Activated CD4-positive, CD25-positive, alpha-beta regulatory T cell (primary cell): Measurements from ENCODE around the gene SMIM9.

Source experiments
- DNase-seq, 4 experiments: peaks; one replicate each; lab custom pipeline; 2025; lab: John Stamatoyannopoulos, UW

The SMIM9 gene

GRCh38 chrX:154815274-154815818, 19.1 kb downstream of the SMIM9 start:
- no peak for DNase-seq

- DNase-seq, result no peak
Observed at GRCh38 chrX:154813801-154814200, 20.7 kb downstream of the SMIM9 start.

GRCh38 chrX:154812341-154813101, 21.9 kb downstream of the SMIM9 start:
- DNase-seq, result no peak

- DNase-seq, result no peak
Observed at GRCh38 chrX:154809939-154810665, 24.4 kb downstream of the SMIM9 start.

GRCh38 chrX:154806837-154807501, 27.5 kb downstream of the SMIM9 start:
- DNase-seq, result no peak

- DNase-seq, result no peak
Observed at GRCh38 chrX:154805696-154806091, 28.8 kb downstream of the SMIM9 start.

- DNase-seq, result peak; percentile 15 to 44 (median 40)
Observed at GRCh38 chrX:154804957-154805695, 29.3 kb downstream of the SMIM9 start, which contains the start of gene MPP1. MPP1 (minus strand) TSS chrX:154805485; CDS start chrX:154805373, 112 bp downstream.

- DNase-seq, result no peak
Observed at GRCh38 chrX:154804261-154804956, 30.1 kb downstream of the SMIM9 start.

GRCh38 chrX:154802947-154803346, 31.5 kb downstream of the SMIM9 start:
- no peak for DNase-seq

GRCh38 chrX:154800478-154801210, 33.8 kb downstream of the SMIM9 start:
- DNase-seq, result no peak

GRCh38 chrX:154799556-154800348, 34.7 kb downstream of the SMIM9 start:
- DNase-seq, result no peak

GRCh38 chrX:154797006-154797405, 37.5 kb downstream of the SMIM9 start:
- no peak for DNase-seq

GRCh38 chrX:154795016-154795415, 39.4 kb downstream of the SMIM9 start:
- DNase-seq, result no peak

- no peak for DNase-seq
Observed at GRCh38 chrX:154793084-154793795, 41.2 kb downstream of the SMIM9 start.

- no peak for DNase-seq
Observed at GRCh38 chrX:154791939-154792338, 42.5 kb downstream of the SMIM9 start.

GRCh38 chrX:154791467-154791866, 43.0 kb downstream of the SMIM9 start:
- no peak for DNase-seq

GRCh38 chrX:154785716-154786115, 48.7 kb downstream of the SMIM9 start:
- no peak for DNase-seq

- DNase-seq, result no peak
Observed at GRCh38 chrX:154784149-154784995, 50.1 kb downstream of the SMIM9 start.
